Spleen (tissue), 11 donors: ENCODE data around the gene CD9. TPM values are rescaled to one million over a fixed set of nuclear protein-coding genes. Genes with fewer than 3 reads are reported as not detected.
A peak's percentile ranks its signal among the peaks of the same experiment; 100 is the strongest.

Experiments used
- DNase-seq: peaks from one replicate; pipeline ENCODE4 v3.0.0-alpha.2; 2020
- H3K27ac ChIP-seq, 8 donors: fragments of 200-600 bp; sonication (generic) in 7 of 8; 1 replicate in 4 of 8; 2 replicates in 4 of 8; pipeline versions ENCODE4 v1.5.0 to v1.8.0; 2016 to 2021; ENCODE audit warnings: inconsistent platforms in 4 of 8, mild to moderate bottlenecking in 4 of 8, moderate library complexity in 1 of 8
- H3K27me3 ChIP-seq, 7 donors: fragments of 200-600 bp; sonication (generic) in 6 of 7; replicated peaks in 1 of 7; 1 replicate in 4 of 7; 2 replicates in 3 of 7; pipeline versions ENCODE4 v1.5.0 to v1.8.0; 2016 to 2021; ENCODE audit warnings: inconsistent platforms in 3 of 7, mild to moderate bottlenecking in 1 of 7
- H3K36me3 ChIP-seq, 6 donors: fragments of 200-600 bp; sonication (generic) in 5 of 6; 1 replicate in 4 of 6; 2 replicates in 2 of 6; pipeline versions ENCODE4 v1.5.0 to v1.8.0; 2016 to 2021; ENCODE audit warnings: inconsistent platforms in 2 of 6
- H3K4me1 ChIP-seq, 6 donors: fragments of 200-600 bp; sonication (generic) in 5 of 6; 1 replicate in 3 of 6; 2 replicates in 3 of 6; pipeline versions ENCODE4 v1.5.0 to v1.8.0; 2016 to 2021; ENCODE audit warnings: inconsistent platforms in 3 of 6
- H3K4me3 ChIP-seq, 8 donors: fragments of 200-600 bp; sonication (generic) in 7 of 8; 1 replicate in 4 of 8; 2 replicates in 4 of 8; pipeline versions ENCODE4 v1.5.0 to v1.8.0; 2016 to 2021; ENCODE audit warnings: inconsistent platforms in 4 of 8, mild to moderate bottlenecking in 4 of 8, moderate library complexity in 2 of 8
- H3K9me3 ChIP-seq, 8 donors: fragments of 200-600 bp; sonication (generic) in 7 of 8; 1 replicate in 4 of 8; 2 replicates in 4 of 8; pipeline versions ENCODE4 v1.5.0 to v1.8.0; 2016 to 2021; ENCODE audit warnings: inconsistent platforms in 4 of 8
- POLR2A ChIP-seq, 3 donors: fragments of 450-650 bp; IDR thresholded peaks; one replicate each; pipeline ENCODE4 v1.5.1; 2017; ENCODE audit warnings: antibody characterized with exemption in 3 of 3, mild to moderate bottlenecking in 1 of 3
- POLR2AphosphoS5 ChIP-seq, 3 donors: sonication (generic); formaldehyde crosslinking; IDR thresholded peaks; one replicate each; pipeline ENCODE4 v1.5.1; 2017; ENCODE audit warnings: antibody characterized with exemption in 3 of 3
- WGBS, 5 donors: extraction: QIAGEN DNeasy Blood & Tissue Kit in 3 of 5; methylation state at CpG; one replicate each; pipeline versions ENCODE4 v1.1.5 to v1.1.7; 2013 to 2018; 5-methylcytosine and 5-hydroxymethylcytosine counted together
- intact Hi-C: fragments of 100-400 bp; cut with DNase I; formaldehyde crosslinking; loops from one replicate; pipeline ENCODE4 v1.15.0; 2023; ENCODE audit warnings: low total_unique reads
- polyA plus RNA-seq, 3 donors: library from polyadenylated mRNA; stranded (reverse); fragments of 200-250 nt; gene quantifications; one replicate each; pipeline ENCODE4 v1.2.1, GENCODE V29; 2013
- total RNA-seq, 7 donors: library from RNA; depleted of rRNA in 3 of 7; stranded (reverse); fragments of >200 nt in 3 of 7; fragmentation: NEBNext Ultra II Directional in 4 of 7; extraction: Animal tissue kit (Norgen Biotek cat#: 25700) in 4 of 7; gene quantifications; one replicate each; pipeline versions ENCODE4 v1.1.0 to v1.2.1, GENCODE V29; 2016 to 2021
- TF ChIP-seq, protein P1 (sequence below), 11 experiments: fragments of 200-600 bp in 7 of 11; fragments of 450-650 bp in 4 of 11; sonication (generic) in 4 of 11; IDR thresholded peaks in 8 of 11; conservative IDR thresholded peaks in 3 of 11; 1 replicate in 7 of 11; 2 replicates in 4 of 11; pipeline versions ENCODE4 v1.4.0 to v1.8.0; 2016 to 2021; ENCODE audit warnings: antibody characterized with exemption in 11 of 11, inconsistent platforms in 4 of 11, mild to moderate bottlenecking in 1 of 11
- donor health status: healthy with polysubstance abuse.
- donor health status: DM: no; HTN: no; CAD: no; lungs with moderate emphysema.
- donor health status: DM: no; HTN: no; CAD: no.
- donor health status: Bipolar disorder and iron deficiency.
- donor health status: healthy.
- donor health status: DM: no; HTN: no; CAD: no.
- donor health status: DM: yes; HTN: yes; CAD: no.

Gene CD9
- total and polyA plus RNA-seq, 10 donors: 16.2 to 113 (median 68.9) TPM

DNA sequence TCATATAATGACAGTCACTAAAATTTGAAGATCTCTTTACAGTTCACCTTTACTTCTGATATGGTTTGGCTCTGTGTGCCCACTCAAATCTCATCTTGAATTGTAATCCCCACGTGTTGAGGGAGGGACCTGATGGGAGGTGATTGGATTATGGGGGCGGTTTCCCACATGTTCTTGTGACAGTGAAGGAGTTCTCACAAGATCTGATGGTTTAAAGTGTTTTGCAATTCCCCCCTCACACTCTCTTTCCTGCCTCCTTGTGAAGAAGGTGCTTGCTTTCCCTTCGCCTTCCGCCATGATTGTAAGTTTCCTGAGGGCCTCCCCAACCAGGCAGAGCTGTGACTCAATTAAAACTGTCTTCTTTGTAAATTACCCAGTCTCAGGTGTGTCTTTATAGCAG, 27.3 kb upstream of the CD9 start:
- TF ChIP-seq, protein P1, sequence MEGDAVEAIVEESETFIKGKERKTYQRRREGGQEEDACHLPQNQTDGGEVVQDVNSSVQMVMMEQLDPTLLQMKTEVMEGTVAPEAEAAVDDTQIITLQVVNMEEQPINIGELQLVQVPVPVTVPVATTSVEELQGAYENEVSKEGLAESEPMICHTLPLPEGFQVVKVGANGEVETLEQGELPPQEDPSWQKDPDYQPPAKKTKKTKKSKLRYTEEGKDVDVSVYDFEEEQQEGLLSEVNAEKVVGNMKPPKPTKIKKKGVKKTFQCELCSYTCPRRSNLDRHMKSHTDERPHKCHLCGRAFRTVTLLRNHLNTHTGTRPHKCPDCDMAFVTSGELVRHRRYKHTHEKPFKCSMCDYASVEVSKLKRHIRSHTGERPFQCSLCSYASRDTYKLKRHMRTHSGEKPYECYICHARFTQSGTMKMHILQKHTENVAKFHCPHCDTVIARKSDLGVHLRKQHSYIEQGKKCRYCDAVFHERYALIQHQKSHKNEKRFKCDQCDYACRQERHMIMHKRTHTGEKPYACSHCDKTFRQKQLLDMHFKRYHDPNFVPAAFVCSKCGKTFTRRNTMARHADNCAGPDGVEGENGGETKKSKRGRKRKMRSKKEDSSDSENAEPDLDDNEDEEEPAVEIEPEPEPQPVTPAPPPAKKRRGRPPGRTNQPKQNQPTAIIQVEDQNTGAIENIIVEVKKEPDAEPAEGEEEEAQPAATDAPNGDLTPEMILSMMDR (IDR thresholded peaks at IDR 0.05 in 8 of 11, conservative IDR thresholded peaks at IDR 0.05 in 3 of 11): no peak
- Histone ChIP-seq H3K36me3 (no peaks in the 10 kb centered on the region), H3K9me3 (no peaks in the 10 kb centered on the region), H3K27me3 (no peaks in the 10 kb centered on the region), H3K4me3 (no peak overlapping the region), H3K27ac (peak overlapping the region in 3 of 8 donors; percentile 61 to 75 (median 64)), H3K4me1 (peaks cover 0 to 20% (median 10%) of the 10 kb centered on the region in 6 donors)
- no peak for DNase-seq
- 67 to 87% (median 81%) methylated on average over 4 of the region's 4 CpGs for WGBS, 5 donors
- intact Hi-C loops: no loop called here

DNA sequence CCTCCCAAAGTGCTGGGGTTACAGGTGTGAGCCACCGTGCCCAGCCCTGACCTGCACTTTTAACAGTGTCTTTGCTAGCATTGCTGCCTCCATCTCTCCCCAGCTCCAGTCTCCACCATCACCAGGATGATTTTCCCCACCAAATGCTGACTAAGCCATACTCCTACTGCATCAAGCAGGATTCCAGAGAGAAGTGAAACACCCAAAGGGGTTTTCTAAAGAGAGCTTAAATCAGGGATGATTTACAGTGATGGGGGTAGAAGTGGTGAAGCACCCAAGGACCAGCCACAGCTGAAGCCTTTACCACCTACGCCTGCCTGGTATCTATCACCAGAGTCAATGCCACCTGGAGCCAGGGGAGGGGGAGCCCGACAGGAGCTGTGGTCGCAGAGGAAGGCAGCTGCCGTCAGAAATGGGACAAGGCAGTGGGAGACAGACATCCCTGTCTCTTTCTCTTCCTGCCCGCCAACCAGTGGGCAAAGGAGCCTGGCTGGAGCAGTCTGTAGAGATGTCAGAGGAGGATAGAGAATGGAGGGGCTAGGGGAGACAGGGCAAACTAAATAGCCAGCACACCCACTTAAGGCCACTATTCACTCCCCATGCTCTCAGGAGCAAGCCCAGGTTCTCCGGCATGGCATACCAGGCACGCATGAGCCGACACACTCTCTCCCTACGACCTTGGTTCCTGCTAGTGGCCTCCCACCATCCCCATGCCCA, 22.4 kb upstream of the CD9 start:
- Histone ChIP-seq H3K27ac (no peak overlapping the region), H3K36me3 (no peaks in the 10 kb centered on the region), H3K9me3 (no peaks in the 10 kb centered on the region), H3K27me3 (peaks cover 0 to 10% (median 0%) of the 10 kb centered on the region in 7 donors), H3K4me1 (peaks cover 11 to 38% (median 27%) of the 10 kb centered on the region in 6 donors), H3K4me3 (no peak overlapping the region)
- DNase-seq: peak; percentile 49
- intact Hi-C loops: no loop called here
- TF ChIP-seq POLR2A (IDR thresholded peaks at IDR 0.05) (no peak), POLR2AphosphoS5 (IDR thresholded peaks at IDR 0.05) (no peak)
- TF ChIP-seq, protein P1 (IDR thresholded peaks at IDR 0.05 in 8 of 11, conservative IDR thresholded peaks at IDR 0.05 in 3 of 11): no peak
- 85 to 89% (median 87%) methylated on average over 10 of the region's 10 CpGs for WGBS, 5 donors

- TF ChIP-seq, protein P1 (IDR thresholded peaks at IDR 0.05 in 8 of 11, conservative IDR thresholded peaks at IDR 0.05 in 3 of 11): no peak
- TF ChIP-seq POLR2AphosphoS5 (IDR thresholded peaks at IDR 0.05) (no peak), POLR2A (IDR thresholded peaks at IDR 0.05) (no peak)
- Histone ChIP-seq H3K9me3 (no peaks in the 10 kb centered on the region), H3K27me3 (peaks cover 0 to 10% (median 0%) of the 10 kb centered on the region in 7 donors), H3K4me3 (no peak overlapping the region), H3K27ac (peak overlapping the region; percentile 8 to 84 (median 76)), H3K4me1 (peaks cover 14 to 52% (median 36%) of the 10 kb centered on the region in 6 donors), H3K36me3 (no peaks in the 10 kb centered on the region)
- 65 to 79% (median 73%) methylated on average over 10 of the region's 10 CpGs for WGBS, 5 donors
- intact Hi-C loops: no loop called here
- peak; percentile 47 for DNase-seq
These were observed 21.0 kb upstream of the CD9 start for GRCh38 chr12:6178981-6179761.
